H1 (cell line): Measurements from ENCODE around the gene HMCN1. TPM values are rescaled to one million over a fixed set of nuclear protein-coding genes. Genes with fewer than 3 reads are reported as not detected.

ENCODE experiments used
- CTCF ChIA-PET: fragments of 300-600 bp; sonication (Branson Sonifier 250); formaldehyde crosslinking; loops from one replicate; lab custom pipeline; 2021; ENCODE audit not compliant: partially characterized antibody; lab: Charles Lee
- POLR2A ChIA-PET: fragments of 300-600 bp; sonication (Branson Sonifier 250); formaldehyde crosslinking; loops from one replicate; lab custom pipeline; 2021; ENCODE audit warnings: inconsistent platforms; ENCODE audit not compliant: partially characterized antibody; lab: Charles Lee
- DNase-seq, 2 experiments: peaks; one replicate each; pipeline versions ENCODE4 v3.0.0 to v3.0.0-alpha.2; 2010 to 2022; ENCODE audit warnings: low spot score in 2 of 2, low read depth in 1 of 2, mixed read lengths in 1 of 2
- FAIRE-seq: peaks from 2 replicates; lab custom pipeline; 2011; peaks lifted over from hg19 to GRCh38; lab: Jason Lieb, UNC
- H2AFZ ChIP-seq: 2 replicates; pipeline ENCODE4 v1.8.1; 2012; ENCODE audit warnings: low read length, inconsistent platforms
- H2AK5ac ChIP-seq: 2 replicates; pipeline ENCODE4 v1.6.1; 2013; ENCODE audit warnings: low read depth, low read length
- H2BK120ac ChIP-seq: replicated peaks from 2 replicates; pipeline ENCODE3; 2013; ENCODE audit warnings: low read depth, low read length, inconsistent platforms
- H2BK12ac ChIP-seq: 2 replicates; pipeline ENCODE4 v1.6.1; 2013; ENCODE audit warnings: low read depth, low read length
- H2BK15ac ChIP-seq: 2 replicates; pipeline ENCODE4 v1.6.1; 2013; ENCODE audit warnings: low read length
- H2BK20ac ChIP-seq: 2 replicates; pipeline ENCODE4 v1.6.1; 2013; ENCODE audit warnings: low read length
- H2BK5ac ChIP-seq: 2 replicates; pipeline ENCODE4 v1.6.1; 2013; ENCODE audit warnings: low read depth, low read length
- H3K14ac ChIP-seq: 2 replicates; pipeline ENCODE4 v1.6.1; 2013; ENCODE audit warnings: inconsistent platforms; ENCODE audit not compliant: insufficient read length
- H3K18ac ChIP-seq: 2 replicates; pipeline ENCODE4 v1.6.1; 2013; ENCODE audit warnings: low read length; ENCODE audit errors: extremely low read depth
- H3K23ac ChIP-seq: 2 replicates; pipeline ENCODE4 v1.6.1; 2013; ENCODE audit warnings: inconsistent platforms; ENCODE audit not compliant: insufficient read length
- H3K23me2 ChIP-seq: 2 replicates; pipeline ENCODE4 v1.6.1; 2013; ENCODE audit warnings: low read depth, low read length
- H3K27ac ChIP-seq: 2 replicates; pipeline ENCODE4 v1.6.1; 2011; ENCODE audit warnings: low read depth, low read length, inconsistent platforms
- H3K27me3 ChIP-seq, 4 experiments: replicated peaks in 1 of 4; 1 replicate in 1 of 4; 2 replicates in 3 of 4; pipeline versions ENCODE4 v1.6.1 to v1.8.1; 2011 to 2013; ENCODE audit warnings: low read length in 3 of 4, mild to moderate bottlenecking in 3 of 4, inconsistent platforms in 2 of 4, mixed read lengths in 2 of 4, moderate library complexity in 1 of 4; ENCODE audit not compliant: control insufficient read depth in 3 of 4, insufficient read depth in 3 of 4; ENCODE audit errors: extremely low read depth in 1 of 4
- H3K36me3 ChIP-seq, 4 experiments: 2 replicates each; pipeline versions ENCODE4 v1.6.1 to v1.8.1; 2011 to 2013; ENCODE audit warnings: mild to moderate bottlenecking in 4 of 4, low read length in 3 of 4, moderate library complexity in 2 of 4, control low read depth in 1 of 4, inconsistent platforms in 1 of 4; ENCODE audit not compliant: insufficient read depth in 4 of 4, control insufficient read depth in 2 of 4
- H3K4ac ChIP-seq: replicated peaks from 2 replicates; pipeline ENCODE3; 2013; ENCODE audit warnings: low read length, low read depth, mixed read lengths, inconsistent platforms; ENCODE audit not compliant: insufficient read length
- H3K4me1 ChIP-seq, 4 experiments: replicated peaks in 1 of 4; 1 replicate in 1 of 4; 2 replicates in 3 of 4; pipeline versions ENCODE4 v1.6.1 to v1.8.1; 2011 to 2013; ENCODE audit warnings: low read length in 3 of 4, inconsistent platforms in 2 of 4, mixed read lengths in 1 of 4; ENCODE audit not compliant: insufficient read depth in 4 of 4, control insufficient read depth in 3 of 4
- H3K4me2 ChIP-seq, 2 experiments: 2 replicates each; pipeline versions ENCODE4 v1.6.1 to v1.8.1; 2011 to 2013; ENCODE audit warnings: low read depth in 2 of 2, low read length in 2 of 2, control low read depth in 1 of 2, inconsistent platforms in 1 of 2, mild to moderate bottlenecking in 1 of 2; ENCODE audit not compliant: insufficient read depth in 1 of 2
- H3K4me3 ChIP-seq, 4 experiments: fragments of 200-600, 300-600 bp in 1 of 4; sonication (generic), shearing (Covaris generic), sonication (Bioruptor Twin) in 1 of 4; 2 replicates each; pipeline versions ENCODE4 v1.5.1 to v1.8.1; 2011 to 2016; ENCODE audit warnings: low read length in 4 of 4, low read depth in 3 of 4, control low read depth in 2 of 4, inconsistent platforms in 2 of 4, mild to moderate bottlenecking in 2 of 4, mixed read lengths in 1 of 4, moderate library complexity in 1 of 4; ENCODE audit not compliant: insufficient read depth in 2 of 4; ENCODE audit errors: extremely low read depth in 1 of 4
- H3K56ac ChIP-seq: replicated peaks from 2 replicates; pipeline ENCODE3; 2013; ENCODE audit warnings: low read depth, mild to moderate bottlenecking, mixed read lengths, low read length, inconsistent platforms; ENCODE audit not compliant: insufficient read length
- H3K79me1 ChIP-seq: 2 replicates; pipeline ENCODE4 v1.6.1; 2013; ENCODE audit warnings: low read depth, low read length, control low read depth
- H3K79me2 ChIP-seq, 2 experiments: 2 replicates each; pipeline versions ENCODE4 v1.6.1 to v1.8.1; 2012 to 2013; ENCODE audit warnings: low read length in 2 of 2, mild to moderate bottlenecking in 2 of 2, inconsistent platforms in 1 of 2; ENCODE audit not compliant: insufficient read depth in 2 of 2, control insufficient read depth in 1 of 2
- H3K9ac ChIP-seq, 4 experiments: replicated peaks in 1 of 4; 1 replicate in 1 of 4; 2 replicates in 3 of 4; pipeline versions ENCODE4 v1.6.1 to v1.8.1; 2011 to 2013; ENCODE audit warnings: low read depth in 3 of 4, low read length in 3 of 4, control low read depth in 2 of 4, mild to moderate bottlenecking in 2 of 4, moderate library complexity in 2 of 4, inconsistent platforms in 1 of 4; ENCODE audit errors: extremely low read depth in 1 of 4
- H3K9me3 ChIP-seq, 2 experiments: 2 replicates each; pipeline versions ENCODE4 v1.6.1 to v1.8.1; 2012 to 2013; ENCODE audit warnings: mild to moderate bottlenecking in 2 of 2, moderate library complexity in 2 of 2, control low read depth in 1 of 2, inconsistent platforms in 1 of 2, low read depth in 1 of 2, low read length in 1 of 2, mixed read lengths in 1 of 2; ENCODE audit not compliant: insufficient read depth in 2 of 2
- H4K20me1 ChIP-seq, 2 experiments: replicated peaks in 1 of 2; 2 replicates each; pipeline versions ENCODE3 to v1.8.1; 2011 to 2013; ENCODE audit warnings: inconsistent platforms in 2 of 2, low read length in 2 of 2, mild to moderate bottlenecking in 1 of 2; ENCODE audit not compliant: insufficient read depth in 2 of 2, control insufficient read depth in 1 of 2
- H4K5ac ChIP-seq: 2 replicates; pipeline ENCODE4 v1.6.1; 2013; ENCODE audit warnings: low read length, low read depth, mixed read lengths, inconsistent platforms; ENCODE audit not compliant: insufficient read length
- H4K8ac ChIP-seq: 2 replicates; pipeline ENCODE4 v1.8.0; 2013; ENCODE audit warnings: mild to moderate bottlenecking, moderate library complexity, low read length, inconsistent platforms; ENCODE audit not compliant: insufficient read depth; ENCODE audit errors: extremely low read depth
- H4K91ac ChIP-seq: replicated peaks from 2 replicates; pipeline ENCODE3; 2013; ENCODE audit warnings: low read length, mixed read lengths, inconsistent platforms; ENCODE audit not compliant: insufficient read length
- NANOG ChIP-seq: IDR thresholded peaks from 2 replicates; pipeline ENCODE4 v1.6.1; 2011; ENCODE audit warnings: low read length, low read depth, mild to moderate bottlenecking, inconsistent platforms; ENCODE audit not compliant: insufficient read depth, poor library complexity, severe bottlenecking
- WGBS, 2 experiments: shearing (Covaris generic) in 1 of 2; methylation state at CpG; one replicate each; pipeline versions ENCODE4 v1.1.6 to v1.1.7; 2013 to 2015; ENCODE audit warnings: low lambda C conversion rate in 2 of 2, mixed read lengths in 2 of 2, inconsistent platforms in 1 of 2, low coverage in 1 of 2, missing lambda C conversion rate in 1 of 2; ENCODE audit not compliant: insufficient replicate concordance in 2 of 2, insufficient coverage in 1 of 2, insufficient read length in 1 of 2; ENCODE audit errors: extremely low coverage in 1 of 2, missing lambda C conversion rate in 1 of 2; 5-methylcytosine and 5-hydroxymethylcytosine counted together
- polyA plus RNA-seq, 7 experiments: library from polyadenylated mRNA; depleted of rRNA in 3 of 7; stranded (reverse) in 5 of 7; unstranded in 2 of 7; fragments of >200 nt in 5 of 7; fragments of 200-250 nt in 2 of 7; gene quantifications; 1 replicate in 5 of 7; 2 replicates in 1 of 7; 4 replicates in 1 of 7; pipeline versions ENCODE4 v1.2.1 to v1.2.3, GENCODE V29; 2011 to 2013; ENCODE audit warnings: missing spikeins in 2 of 7, mixed read lengths in 2 of 7
- total RNA-seq: library from RNA; stranded (reverse); fragmentation: NEBNext Ultra II Directional; extraction: Animal tissue kit (Norgen Biotek cat#: 25700); gene quantifications from 2 replicates; pipeline ENCODE4 v1.2.1, GENCODE V29; 2021

The HMCN1 gene
- total and polyA plus RNA-seq, 2 of the 8 experiments (the other 6 are each of a cell fraction or from before 2014, with no cell fraction given) = 13.8 to 14.6 TPM

DNA sequence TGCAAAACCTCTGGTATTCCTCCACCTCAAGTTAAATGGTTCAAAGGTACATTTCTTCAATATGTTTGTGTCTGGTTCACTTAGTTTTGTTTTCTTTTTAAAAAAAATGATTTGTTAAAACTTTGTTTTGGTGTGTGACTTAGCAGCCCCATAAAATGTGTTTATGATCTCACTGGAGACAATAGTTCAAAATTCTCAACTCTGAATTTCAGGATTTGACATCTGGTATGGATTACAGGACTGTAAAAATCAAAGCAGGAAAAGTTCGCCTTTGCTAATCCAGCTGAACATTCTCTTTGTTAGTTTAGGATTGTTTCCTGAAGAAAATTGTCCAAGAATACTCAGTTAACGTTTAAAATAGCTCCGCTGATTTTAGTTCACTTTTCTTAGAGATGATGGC, 231.7 kb downstream of the HMCN1 start:
- no peaks in the 10 kb centered on the region for H3K23me2 ChIP-seq
- H3K4me3 ChIP-seq = no peak overlapping the region
- no peak overlapping the region for H3K4me2 ChIP-seq
- H2BK120ac ChIP-seq = no peak overlapping the region
- H3K18ac ChIP-seq = no peak overlapping the region
- no peaks in the 10 kb centered on the region for H4K20me1 ChIP-seq
- no peak overlapping the region for H2BK15ac ChIP-seq
- H2BK20ac ChIP-seq = no peak overlapping the region
- 87% methylated on average over 3 of the region's 3 CpGs; no CpG with 5 or more reads in 1 of the 2 experiments for WGBS, 2 experiments
- CTCF ChIA-PET = no interaction called here
- no peak overlapping the region for H3K9ac ChIP-seq
- POLR2A ChIA-PET = no interaction called here
- H3K23ac ChIP-seq = no peak overlapping the region
- no peaks in the 10 kb centered on the region for H3K27me3 ChIP-seq
- H3K14ac ChIP-seq = no peak overlapping the region
- H3K9me3 ChIP-seq = no peaks in the 10 kb centered on the region
- no peak overlapping the region for H3K56ac ChIP-seq
- no peak overlapping the region for H2BK5ac ChIP-seq
- no peak overlapping the region for H4K91ac ChIP-seq
- no peak overlapping the region for H2AK5ac ChIP-seq
- DNase-seq (no peak), FAIRE-seq (peak; percentile 28)
- no peaks in the 10 kb centered on the region for H3K79me2 ChIP-seq
- H3K4me1 ChIP-seq = peaks cover 0 to 3% (median 0%) of the 10 kb centered on the region in 4 experiments; a peak in 1 of 7 replicates
- no peak overlapping the region for H3K4ac ChIP-seq
- H2BK12ac ChIP-seq = no peak overlapping the region
- H4K5ac ChIP-seq = no peak overlapping the region
- no peak overlapping the region for H4K8ac ChIP-seq
- H2AFZ ChIP-seq = no peak overlapping the region
- H3K79me1 ChIP-seq = no peaks in the 10 kb centered on the region
- no peak overlapping the region for H3K27ac ChIP-seq
- H3K36me3 ChIP-seq = no peaks in the 10 kb centered on the region
- no peak for TF ChIP-seq NANOG
